Lung (tissue), 12 donors: ENCODE data around the gene ZNFX1. TPM values are rescaled to one million over a fixed set of nuclear protein-coding genes. Genes with fewer than 3 reads are reported as not detected.

Experiments used
- ATAC-seq: fragments of 200-7000 bp; cut with Tn5 transposase; one replicate; pipeline ENCODE4 v1.9.1; 2020; ENCODE audit warnings: moderate number of reproducible peaks; ENCODE audit not compliant: insufficient read depth, low FRiP score
- DNase-seq, 3 donors: peaks; one replicate each; pipeline ENCODE4 v3.0.0-alpha.2; 2013 to 2017
- H3K27ac ChIP-seq, 2 donors: one replicate each; pipeline ENCODE4 v1.5.1; 2013; ENCODE audit warnings: mild to moderate bottlenecking in 2 of 2, moderate library complexity in 2 of 2, control low read depth in 1 of 2, inconsistent platforms in 1 of 2, low read depth in 1 of 2, low read length in 1 of 2
- H3K27me3 ChIP-seq, 3 donors: one replicate each; pipeline ENCODE4 v1.5.1; 2013; ENCODE audit warnings: low read length in 2 of 3; ENCODE audit not compliant: control insufficient read depth in 3 of 3, insufficient read depth in 3 of 3
- H3K36me3 ChIP-seq, 4 donors: one replicate each; pipeline ENCODE4 v1.5.1; 2013; ENCODE audit warnings: low read length in 4 of 4, mild to moderate bottlenecking in 1 of 4, moderate library complexity in 1 of 4; ENCODE audit not compliant: control insufficient read depth in 4 of 4, insufficient read depth in 4 of 4
- H3K4me1 ChIP-seq, 5 donors: one replicate each; pipeline ENCODE4 v1.5.1; 2013; ENCODE audit warnings: low read length in 5 of 5, mild to moderate bottlenecking in 2 of 5, moderate library complexity in 1 of 5; ENCODE audit not compliant: control insufficient read depth in 5 of 5, insufficient read depth in 5 of 5
- H3K4me3 ChIP-seq: one replicate; pipeline ENCODE4 v1.5.1; 2013; ENCODE audit warnings: mild to moderate bottlenecking, control low read depth, moderate library complexity
- H3K9ac ChIP-seq, 2 donors: one replicate each; pipeline ENCODE4 v1.5.1; 2013; ENCODE audit warnings: low read length in 2 of 2, control low read depth in 1 of 2; ENCODE audit not compliant: insufficient read depth in 1 of 2
- H3K9me3 ChIP-seq, 4 donors: one replicate each; pipeline ENCODE4 v1.5.1; 2013; ENCODE audit warnings: low read length in 3 of 4, mild to moderate bottlenecking in 1 of 4, moderate library complexity in 1 of 4; ENCODE audit not compliant: control insufficient read depth in 4 of 4, insufficient read depth in 3 of 4
- CTCF ChIP-seq: IDR thresholded peaks from 2 replicates; pipeline ENCODE4 v1.5.1; 2012; ENCODE audit warnings: mild to moderate bottlenecking; ENCODE audit errors: control extremely low read depth, extremely low read depth
- WGBS, 2 donors: extraction: QIAGEN DNeasy Blood & Tissue Kit; methylation state at CpG; one replicate each; pipeline ENCODE4 v1.1.7; 2013; 5-methylcytosine and 5-hydroxymethylcytosine counted together
- polyA plus RNA-seq, 2 donors: library from polyadenylated mRNA; stranded (reverse); fragments of 200-250 nt; gene quantifications; one replicate each; pipeline ENCODE4 v1.2.1, GENCODE V29; 2013
- total RNA-seq, 2 donors: library from RNA; depleted of rRNA in 1 of 2; stranded (reverse); fragments of >200 nt in 1 of 2; gene quantifications; one replicate each; pipeline ENCODE4 v1.2.1, GENCODE V29; 2014 to 2021
- donor health status: control.
- donor health status: control.
- donor health status: Bipolar disorder and iron deficiency.
- donor health status: healthy.
- donor health status: DM: yes; HTN: yes; CAD: no.

ZNFX1 gene
- total and polyA plus RNA-seq, 4 donors: 9.5 to 33.9 (median 24.1) TPM

GRCh38 chr20:49231471-49231870 is 46.4 kb downstream of the ZNFX1 start:
- H3K36me3 ChIP-seq: peaks cover 25 to 59% (median 40%) of the 10 kb centered on the region in 4 donors
- 69 to 98% methylated on average over 7 of the region's 7 CpGs for WGBS, 2 donors

GRCh38 chr20:49230561-49231133 is 47.2 kb downstream of the ZNFX1 start:
- WGBS, 2 donors: 26 to 71% methylated on average over 7 to 8 of the region's 8 CpGs
- Histone ChIP-seq H3K9me3 (no peaks in the 10 kb centered on the region), H3K4me3 (no peak overlapping the region), H3K4me1 (no peaks in the 10 kb centered on the region), H3K27ac (no peak overlapping the region), H3K9ac (no peak overlapping the region), H3K27me3 (no peaks in the 10 kb centered on the region), H3K36me3 (peaks cover 26 to 60% (median 39%) of the 10 kb centered on the region in 4 donors)
- TF ChIP-seq CTCF: no peak
- ATAC-seq (no peak), DNase-seq (no peak)

More at GRCh38 chr20:49231471-49231870, 46.4 kb downstream of the ZNFX1 start:
- Histone ChIP-seq H3K27ac (no peak overlapping the region), H3K9ac (no peak overlapping the region), H3K27me3 (no peaks in the 10 kb centered on the region), H3K9me3 (no peaks in the 10 kb centered on the region), H3K4me1 (no peaks in the 10 kb centered on the region), H3K4me3 (no peak overlapping the region)
- DNase-seq: no peak
- no peak for TF ChIP-seq CTCF
- ATAC-seq: no peak

GRCh38 chr20:49230021-49230420 is 47.8 kb downstream of the ZNFX1 start:
- 90 to 95% methylated on average over 10 of the region's 10 CpGs for WGBS, 2 donors
- H3K9me3 ChIP-seq: no peaks in the 10 kb centered on the region
- TF ChIP-seq CTCF: no peak
- H3K4me1 ChIP-seq: no peaks in the 10 kb centered on the region
- ATAC-seq (no peak), DNase-seq (no peak)
- H3K36me3 ChIP-seq: peaks cover 25 to 61% (median 36%) of the 10 kb centered on the region in 4 donors
- H3K9ac ChIP-seq: no peak overlapping the region
- H3K4me3 ChIP-seq: no peak overlapping the region
- H3K27me3 ChIP-seq: no peaks in the 10 kb centered on the region
- peak overlapping the region in 1 of 2 donors; percentile 15 for H3K27ac ChIP-seq

- peaks cover 24 to 61% (median 37%) of the 10 kb centered on the region in 4 donors for H3K36me3 ChIP-seq
These were observed 48.5 kb downstream of the ZNFX1 start for GRCh38 chr20:49229381-49229780.

More at GRCh38 chr20:49229381-49229780, 48.5 kb downstream of the ZNFX1 start:
- no peaks in the 10 kb centered on the region for H3K9me3 ChIP-seq
- TF ChIP-seq CTCF: no peak
- no peak for ATAC-seq
- DNase-seq: no peak
- 92 to 96% methylated on average over 2 of the region's 2 CpGs for WGBS, 2 donors
- no peaks in the 10 kb centered on the region for H3K4me1 ChIP-seq
- no peaks in the 10 kb centered on the region for H3K27me3 ChIP-seq
- H3K27ac ChIP-seq: no peak overlapping the region
- no peak overlapping the region for H3K4me3 ChIP-seq
- no peak overlapping the region for H3K9ac ChIP-seq
